Activated CD8-positive, alpha-beta memory T cell treated with anti-CD3 and anti-CD28 coated beads, Interleukin-2, amount 50 U/mL, for 4 hours (primary cell): ENCODE measurements around the gene MYO1A.
"Not testable (repeated sequence)": the region's sequence is repeated elsewhere in the genome, so short reads cannot be mapped to it uniquely, and the experiment has no call there.

Experiments
- DNase-seq: peaks from one replicate; pipeline ENCODE4 v3.0.0-alpha.2; 2020

MYO1A gene

DNA sequence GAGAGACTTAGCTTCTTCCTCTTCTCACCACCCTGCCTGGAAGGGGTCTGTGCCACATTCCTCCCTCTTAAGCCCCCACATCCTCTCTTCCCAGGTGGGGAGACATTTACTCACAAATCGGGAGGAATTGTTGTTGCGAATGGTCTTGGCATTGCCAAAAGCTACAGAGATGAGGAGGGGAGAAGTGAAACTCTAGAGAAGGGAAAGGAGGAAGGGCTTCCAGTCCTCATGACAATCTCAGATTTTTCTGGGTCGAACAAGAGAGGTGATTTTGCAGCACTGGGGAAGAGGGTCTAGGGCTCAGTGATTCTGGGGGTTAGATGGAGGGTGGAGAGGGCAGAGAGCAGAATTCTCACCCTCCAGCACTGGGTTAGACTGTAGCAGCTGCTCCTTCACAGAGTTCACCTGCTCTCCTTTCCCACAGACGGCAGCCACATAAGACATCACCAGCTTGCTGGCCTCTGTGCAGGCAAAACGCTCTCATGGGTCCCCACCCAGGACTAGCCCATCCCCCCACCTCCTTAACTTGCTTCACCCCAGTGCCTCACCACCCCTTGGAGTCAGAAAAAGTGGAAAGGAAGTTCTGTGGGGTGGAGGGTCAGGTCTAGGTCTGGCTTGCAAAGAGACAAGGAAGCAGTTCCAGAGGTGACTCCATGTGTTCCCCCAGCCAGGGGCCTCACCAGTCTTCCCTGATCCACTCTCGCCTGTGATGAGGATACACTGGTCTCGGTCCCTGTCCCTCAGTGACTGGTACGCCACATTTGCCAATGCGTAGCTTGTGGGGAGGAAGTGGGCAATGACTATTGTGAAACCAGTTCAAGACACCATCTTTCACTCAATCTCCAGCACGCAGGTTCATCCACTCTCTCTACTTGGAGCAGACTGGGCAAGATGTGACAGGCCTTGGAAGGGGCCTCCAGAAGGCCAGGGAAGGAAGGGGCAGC lies 2.7 kb downstream of the MYO1A start:
- DNase-seq: no peak

DNA sequence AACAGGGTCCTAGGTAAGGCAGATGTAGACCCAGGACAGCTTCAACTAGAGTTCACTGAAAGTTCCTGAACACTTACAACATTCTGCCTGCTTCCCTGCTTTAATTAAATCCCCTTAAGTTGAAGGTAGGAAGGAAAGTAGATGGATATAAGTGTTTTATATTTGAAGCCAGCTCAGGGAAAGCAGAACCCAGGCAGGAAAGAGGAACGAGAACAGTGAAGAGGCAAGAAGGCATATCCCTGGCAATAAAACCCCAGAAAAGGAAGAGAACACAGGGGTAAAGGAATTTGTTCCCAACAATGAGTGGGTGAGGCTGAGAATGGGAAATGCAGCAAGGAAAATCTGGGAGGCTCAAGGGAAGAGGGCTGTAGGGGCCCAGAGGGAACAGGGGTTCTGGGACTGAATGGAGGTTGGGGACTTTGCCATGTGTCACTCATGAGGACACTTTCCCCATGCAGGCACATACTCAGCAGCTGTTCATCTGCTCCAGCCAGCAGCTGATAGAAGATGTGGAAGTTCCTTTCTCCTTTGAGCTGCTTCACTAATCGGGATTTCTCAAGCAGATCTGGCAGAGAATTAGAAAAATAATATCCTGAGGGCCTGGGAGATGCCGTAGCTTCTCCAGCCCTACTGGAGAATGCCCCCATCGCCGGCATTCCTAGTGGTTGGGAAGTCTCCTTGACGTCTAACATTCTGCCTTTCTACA lies 3.7 kb downstream of the MYO1A start:
- DNase-seq: no peak

DNA sequence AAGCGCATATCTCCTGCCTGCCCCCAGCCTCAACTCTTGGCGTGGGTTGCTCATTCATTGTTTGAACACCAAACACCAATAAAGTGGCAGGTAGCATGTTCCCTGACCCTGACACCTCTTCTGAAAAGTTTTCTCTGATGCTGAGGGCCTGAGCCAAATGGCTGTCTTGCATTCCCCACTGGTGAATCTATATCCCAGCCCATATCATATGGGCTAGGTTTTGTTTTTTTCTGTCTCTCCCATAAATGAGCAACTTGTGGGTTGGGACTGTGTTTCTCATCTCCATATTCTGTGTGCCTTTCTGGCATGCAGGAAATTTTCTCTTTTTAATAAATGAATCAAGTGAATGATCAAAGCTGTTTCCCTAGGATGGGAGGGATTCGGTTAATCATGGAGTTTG lies 5.0 kb downstream of the MYO1A start:
- no peak for DNase-seq

DNA sequence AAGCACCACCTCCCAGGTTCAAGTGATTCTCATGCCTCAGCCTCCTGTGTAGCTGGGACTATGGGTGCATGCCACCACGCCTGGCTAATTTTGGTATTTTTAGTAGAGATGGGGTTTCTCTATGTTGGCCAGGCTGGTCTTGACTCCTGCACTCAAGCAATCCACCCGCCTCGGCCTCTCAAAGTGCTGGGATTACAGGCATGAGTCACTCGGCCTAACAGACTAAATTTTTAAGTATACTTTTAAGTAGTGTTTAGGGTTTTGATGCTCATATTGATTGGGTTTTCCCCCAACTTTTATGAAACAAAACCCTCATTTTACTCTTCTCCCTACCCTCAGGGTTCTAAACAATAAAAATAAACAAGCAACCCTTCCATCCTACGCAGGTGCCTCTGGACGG lies 5.5 kb downstream of the MYO1A start:
- no peak for DNase-seq

DNA sequence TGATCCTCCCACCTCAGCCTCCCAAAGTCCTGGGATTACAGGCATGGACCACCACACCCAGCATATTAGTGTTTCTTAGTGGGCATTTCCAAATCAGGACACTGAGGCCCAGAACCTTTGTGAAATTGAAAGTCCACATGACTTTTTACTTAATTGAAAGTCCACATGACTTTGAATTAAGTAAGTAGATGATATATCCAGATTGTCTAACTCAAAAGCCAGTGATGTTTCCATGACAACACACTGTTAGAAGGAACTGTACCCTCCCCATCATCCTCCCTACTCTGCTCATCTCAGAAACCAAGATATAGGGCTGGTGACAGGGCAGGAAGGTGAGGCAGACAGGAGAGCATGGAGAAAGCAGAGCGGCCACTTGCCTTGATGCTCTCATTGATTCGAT lies 7.2 kb downstream of the MYO1A start:
- DNase-seq: no peak

DNA sequence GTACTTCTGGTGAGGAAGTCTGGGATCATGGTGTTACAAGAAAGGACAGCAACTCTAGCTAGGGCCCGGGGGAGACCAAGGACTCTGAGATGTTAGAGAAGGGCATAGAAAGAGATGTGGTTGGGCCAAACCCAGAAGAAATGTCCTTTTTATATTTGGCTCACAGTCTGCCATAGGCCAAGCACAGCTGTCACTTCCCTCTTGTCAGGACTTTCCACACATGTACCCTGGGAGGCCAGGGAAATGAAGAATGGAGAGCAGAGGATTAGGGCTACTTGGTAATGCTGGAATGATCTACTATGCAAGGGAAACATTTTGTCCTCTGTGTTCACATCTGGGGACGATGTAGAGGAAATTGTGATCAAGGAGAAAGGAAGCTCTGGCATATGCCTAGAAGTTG lies 9.2 kb downstream of the MYO1A start:
- DNase-seq: no peak

DNA sequence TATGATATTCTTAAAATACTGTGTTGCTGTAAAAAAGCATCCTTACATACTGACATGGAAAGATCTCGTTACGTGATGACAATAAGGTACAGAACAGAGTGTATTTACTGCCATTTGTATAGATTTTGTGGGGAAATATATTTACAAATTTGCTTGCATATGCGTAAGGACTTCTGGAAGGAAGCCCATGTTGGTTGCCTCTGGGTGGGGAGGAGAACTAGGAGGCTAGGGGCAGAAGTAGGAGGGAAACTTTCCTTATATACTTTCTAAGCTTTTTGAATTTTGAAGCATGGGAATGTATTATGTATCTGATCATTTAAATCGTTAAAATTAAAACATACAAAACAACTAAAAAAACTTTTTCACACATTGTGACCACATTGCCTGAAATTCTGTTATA lies 9.7 kb downstream of the MYO1A start:
- no peak for DNase-seq

DNA sequence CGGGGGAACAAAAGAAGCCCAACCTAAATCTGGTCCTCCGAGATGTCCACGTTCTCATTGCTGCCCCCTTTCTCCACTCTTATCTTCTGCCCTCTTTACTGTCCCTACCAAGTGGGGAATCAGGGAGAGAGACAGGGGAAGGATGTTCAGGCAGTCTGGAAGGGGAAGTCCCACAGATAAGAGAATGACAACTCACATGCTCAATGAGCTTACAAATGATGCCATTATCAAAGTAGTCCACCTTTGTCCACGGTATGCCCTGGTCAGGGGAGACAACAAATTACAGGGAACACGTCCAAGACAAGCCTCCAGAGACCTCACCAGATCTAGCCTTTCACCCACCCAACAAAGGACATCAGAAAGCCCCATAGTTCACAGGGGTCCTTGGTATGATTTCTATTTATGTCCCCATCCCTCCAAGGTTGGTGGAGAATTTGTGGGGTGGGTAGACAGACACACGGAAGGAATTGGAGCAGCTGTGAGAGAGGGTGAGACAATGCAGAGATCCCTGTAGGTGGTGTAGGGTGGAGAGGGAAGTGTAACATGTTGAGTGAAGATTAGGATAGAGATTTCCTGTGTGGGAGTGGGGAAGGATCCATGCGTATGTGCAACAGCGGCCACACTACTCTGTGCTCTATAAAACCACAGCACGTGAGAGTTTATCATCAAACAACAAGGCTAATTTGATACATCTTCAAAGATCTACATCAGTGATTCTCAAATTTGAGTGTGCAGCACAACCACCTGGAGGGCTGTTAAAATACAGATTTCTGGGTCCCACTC lies 10.7 kb downstream of the MYO1A start:
- DNase-seq: no peak

DNA sequence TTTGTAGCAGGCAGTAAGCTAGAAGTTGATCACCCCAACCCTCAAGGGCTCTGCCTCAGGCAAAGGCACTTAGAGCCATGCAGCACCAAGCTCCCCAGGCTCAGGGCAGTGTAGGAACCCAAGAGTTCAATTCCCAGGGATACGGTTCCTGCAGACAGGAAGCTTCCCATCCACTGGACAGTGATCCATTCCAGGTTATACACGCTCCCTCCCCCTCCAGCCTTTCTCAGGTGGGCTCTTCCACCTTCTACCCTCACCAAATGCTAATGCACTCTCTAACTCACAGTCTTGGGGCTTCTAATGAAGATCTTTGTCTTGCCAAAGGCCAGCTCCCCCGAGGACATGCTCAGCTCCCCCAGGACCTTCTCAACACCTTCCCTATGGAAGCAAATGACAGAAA lies 12.7 kb downstream of the MYO1A start:
- DNase-seq: no peak

DNA sequence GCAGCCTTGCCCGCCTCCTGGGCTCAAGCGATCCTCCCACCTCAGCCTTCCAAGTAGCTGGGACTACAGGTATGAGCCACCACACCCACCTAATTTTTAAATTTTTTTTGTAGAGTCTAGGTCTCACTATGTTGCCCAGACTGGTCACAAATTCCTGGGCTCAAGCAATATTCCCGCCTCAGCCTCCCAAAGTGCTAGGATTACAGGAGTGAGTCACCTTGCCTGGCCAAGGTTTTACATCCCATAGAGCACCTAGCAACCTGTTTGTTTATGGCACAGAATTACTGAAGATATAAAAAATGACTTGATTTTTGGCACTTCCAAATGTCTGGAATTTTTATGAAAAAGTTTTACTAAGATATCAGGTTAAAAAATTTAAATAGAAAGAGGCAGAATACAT lies 16.5 kb downstream of the MYO1A start:
- no peak for DNase-seq

DNA sequence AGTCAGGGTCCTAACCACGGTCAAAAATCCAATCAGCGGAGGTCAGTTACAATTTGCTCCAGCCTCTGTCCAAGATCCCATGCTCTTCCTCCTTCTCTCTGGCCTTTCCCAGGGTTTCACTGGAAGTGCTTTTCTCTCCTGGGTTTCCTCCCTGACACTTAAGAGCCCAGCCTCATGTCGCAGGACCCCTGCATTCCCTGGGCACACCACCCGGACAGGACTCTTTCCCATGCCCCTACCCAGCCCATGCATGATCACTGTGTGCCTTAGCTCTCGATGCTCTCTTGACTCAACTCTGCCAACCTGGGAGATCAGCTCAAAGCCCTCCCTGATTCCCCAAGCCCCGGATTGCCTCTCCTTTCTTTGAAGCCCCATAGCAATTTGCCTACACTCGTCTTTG lies 18.1 kb downstream of the MYO1A start:
- no peak for DNase-seq

DNA sequence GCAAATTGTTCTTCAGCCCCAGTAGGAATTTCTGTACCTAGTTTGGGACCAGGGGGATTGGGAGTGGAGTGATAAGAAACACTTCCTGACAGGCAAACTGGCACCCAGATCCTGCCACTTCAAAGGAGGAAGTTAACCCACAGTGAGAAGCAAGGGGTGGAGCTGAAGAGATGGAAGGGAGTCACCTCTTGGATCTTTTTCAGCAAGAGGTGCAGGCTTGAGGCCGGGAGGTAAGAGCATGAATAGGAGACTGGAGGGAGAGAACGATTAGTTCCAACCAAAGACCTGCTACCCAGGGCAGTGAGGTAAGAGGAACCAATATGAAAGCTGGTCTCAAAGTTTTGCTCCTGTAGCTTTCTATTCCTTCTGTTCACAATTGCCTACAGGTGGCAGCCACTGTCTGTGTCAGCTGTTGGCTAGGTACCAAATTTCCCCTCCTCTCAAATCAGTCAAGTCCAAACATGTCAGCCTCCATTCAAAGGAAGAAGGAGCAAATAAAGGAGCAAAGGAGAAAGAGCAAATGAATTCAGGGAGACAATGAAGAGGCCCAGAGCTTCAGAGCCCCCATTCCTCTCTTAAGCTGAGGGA lies 18.7 kb downstream of the MYO1A start:
- no peak for DNase-seq

DNA sequence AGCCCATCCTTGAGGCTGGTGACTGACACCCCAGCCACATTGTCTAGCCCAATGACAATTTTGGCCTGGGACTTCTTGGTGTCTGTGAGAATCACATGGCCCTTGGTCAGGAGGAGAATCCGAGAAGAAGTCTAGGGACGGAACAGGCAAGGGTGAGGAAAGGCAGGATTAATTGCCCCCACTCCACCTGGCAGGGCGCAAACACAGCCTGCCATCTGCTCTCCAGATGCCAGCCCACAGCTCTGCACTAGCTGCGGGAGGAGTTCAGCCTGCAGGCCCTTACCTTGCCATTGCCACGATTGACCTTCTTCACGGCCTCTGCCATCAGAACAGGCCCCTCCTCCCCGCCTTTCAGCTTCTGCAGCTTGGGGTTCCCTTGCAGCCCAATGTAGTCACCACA lies 20.5 kb downstream of the MYO1A start:
- DNase-seq: no peak

DNA sequence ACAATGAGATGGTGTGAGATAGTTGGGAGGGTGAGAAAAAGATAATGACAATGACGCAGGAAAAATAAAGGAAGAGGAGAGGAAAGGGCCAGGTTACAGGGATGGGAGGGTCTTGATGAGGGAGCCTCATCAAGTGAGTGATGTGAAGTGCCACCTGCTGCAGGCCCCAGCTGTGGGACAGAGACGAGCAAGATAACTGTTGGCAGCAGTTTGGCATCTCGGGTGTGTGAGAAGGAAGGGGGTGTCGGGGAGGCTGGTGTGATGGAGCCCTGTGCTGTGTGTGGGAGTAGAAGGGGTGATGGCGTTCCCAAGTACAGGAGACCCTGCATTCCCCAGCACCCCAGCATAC lies 22.1 kb downstream of the MYO1A start:
- DNase-seq: no peak

DNA sequence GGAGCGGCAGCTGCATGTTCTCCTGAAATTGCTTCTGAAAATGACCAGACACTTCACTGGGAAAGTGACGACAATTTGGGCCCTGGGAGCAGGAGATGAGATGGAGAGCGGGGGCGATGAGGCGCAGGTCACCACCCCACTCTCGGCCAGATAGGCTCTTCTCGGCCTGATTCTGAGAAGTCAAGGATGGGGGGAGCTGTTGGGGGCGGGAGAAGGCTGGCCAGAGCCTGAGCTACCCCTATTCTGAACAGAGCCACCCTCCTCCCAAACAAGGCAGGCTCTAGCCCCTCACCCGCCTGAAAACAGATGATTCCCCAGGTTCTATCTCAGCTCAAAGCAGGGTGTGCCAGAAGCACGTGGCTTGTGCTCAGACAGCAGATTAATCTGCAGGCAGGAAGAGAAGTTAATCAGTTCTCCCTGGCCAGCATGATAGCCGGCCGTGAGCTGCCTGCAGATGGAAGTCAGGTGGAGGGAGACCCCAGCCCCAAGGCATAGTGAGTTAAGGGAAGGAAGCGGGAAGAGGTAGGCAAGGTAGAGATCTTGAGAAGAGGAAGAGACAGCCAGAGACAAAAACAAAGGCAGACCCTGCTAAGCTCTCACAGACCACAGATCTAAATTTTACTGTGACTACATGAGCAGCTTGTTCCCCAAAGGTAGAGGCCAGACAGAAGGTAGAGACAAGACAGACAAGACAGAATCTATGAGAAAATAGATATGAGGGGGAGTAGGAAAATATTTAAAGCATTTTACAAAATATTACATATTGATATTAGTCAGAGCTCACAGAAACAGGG lies 22.7 kb downstream of the MYO1A start:
- no peak for DNase-seq

DNA sequence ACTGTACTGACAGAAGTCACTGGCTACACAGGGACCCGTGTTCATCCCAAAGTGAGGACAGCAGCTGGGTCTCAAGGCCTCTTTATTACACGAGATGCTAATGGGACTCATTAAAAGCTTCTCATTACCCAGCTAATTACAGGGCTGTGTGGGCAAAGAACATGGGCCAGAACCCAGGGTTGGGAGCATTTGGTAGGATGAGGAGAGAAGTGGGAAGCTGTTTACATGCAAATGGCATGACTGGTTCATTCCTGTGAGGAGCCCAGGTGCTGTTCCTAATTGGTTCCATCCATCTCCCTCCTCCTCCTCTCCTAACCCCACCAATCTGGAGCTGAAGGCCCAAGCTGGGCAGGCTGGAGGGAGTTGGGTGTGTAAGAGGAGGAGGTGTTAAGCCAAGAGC lies 24.7 kb downstream of the MYO1A start:
- no peak for DNase-seq

DNA sequence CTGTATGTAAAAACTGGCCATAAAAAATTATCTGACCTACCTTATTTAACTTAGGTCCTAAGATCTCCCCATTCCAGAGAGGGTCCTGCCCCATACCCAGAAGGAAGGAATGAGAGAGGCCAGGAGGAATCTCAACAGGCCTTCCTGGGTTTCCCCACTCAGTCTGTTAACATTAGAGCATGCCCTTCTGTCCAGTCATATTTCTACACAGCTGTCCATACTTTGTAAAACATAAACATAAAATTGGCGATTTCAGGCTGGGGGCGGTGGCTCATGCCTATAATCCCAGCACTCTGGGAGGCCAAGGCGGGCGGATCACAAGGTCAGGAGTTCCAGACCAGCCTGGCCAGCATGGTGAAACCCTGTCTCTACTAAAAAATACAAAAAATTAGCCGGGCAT lies 27.6 kb downstream of the MYO1A start:
- DNase-seq: not testable (repeated sequence)

DNA sequence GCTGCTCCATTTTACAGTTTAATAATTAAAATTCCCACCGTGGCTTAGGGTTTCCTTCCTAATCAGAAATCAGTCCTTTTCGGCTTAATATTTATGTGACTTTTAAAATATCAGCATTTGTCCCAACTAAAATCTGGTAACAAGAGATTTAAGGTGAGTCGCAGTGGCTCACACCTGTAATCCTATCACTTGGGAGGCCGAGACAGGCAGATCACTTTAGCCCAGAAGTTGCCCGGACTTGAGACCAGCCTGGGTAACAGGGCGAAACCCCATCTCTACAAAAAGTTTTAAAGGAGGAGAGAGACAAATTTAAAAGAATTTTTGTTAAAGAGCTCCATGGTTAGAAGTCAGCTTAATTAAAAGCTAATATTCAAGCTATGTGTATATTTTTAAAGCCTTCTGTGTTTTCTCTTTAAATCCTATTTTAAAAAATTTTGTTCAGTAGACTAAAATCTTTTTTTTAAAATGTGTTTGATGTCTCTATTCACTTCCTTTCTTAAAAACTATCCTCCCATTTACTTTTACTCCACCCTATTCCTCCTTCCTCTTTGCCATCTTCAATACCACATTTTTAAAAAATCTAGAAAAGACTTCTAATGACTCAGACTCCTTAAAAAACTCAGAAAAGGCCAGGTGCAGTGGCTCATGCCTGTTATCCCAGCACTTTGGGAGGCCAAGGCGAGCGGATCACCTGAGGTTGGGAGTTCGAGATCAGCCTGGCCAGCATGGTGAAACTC lies 29.8 kb downstream of the MYO1A start:
- no peak for DNase-seq

DNA sequence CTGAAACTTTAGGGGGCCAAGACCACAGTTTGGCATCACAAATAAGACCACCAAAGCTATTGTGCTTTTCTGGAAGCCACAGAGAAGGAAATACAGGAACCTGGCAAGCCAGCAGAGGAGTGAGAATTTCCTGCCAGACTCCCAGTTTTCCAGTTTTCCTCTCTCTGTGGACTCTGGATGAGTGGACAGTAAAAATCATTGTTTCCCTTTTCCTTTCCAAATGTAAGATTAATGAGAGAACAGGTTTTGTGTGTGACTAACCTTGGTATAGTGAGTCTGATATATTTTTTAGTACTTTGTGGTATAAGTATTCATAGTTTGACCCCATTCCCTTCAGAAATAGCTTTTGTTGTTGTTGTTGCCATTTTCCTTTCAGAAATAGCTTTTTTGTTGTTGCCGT lies 31.0 kb downstream of the MYO1A start:
- DNase-seq: no peak

DNA sequence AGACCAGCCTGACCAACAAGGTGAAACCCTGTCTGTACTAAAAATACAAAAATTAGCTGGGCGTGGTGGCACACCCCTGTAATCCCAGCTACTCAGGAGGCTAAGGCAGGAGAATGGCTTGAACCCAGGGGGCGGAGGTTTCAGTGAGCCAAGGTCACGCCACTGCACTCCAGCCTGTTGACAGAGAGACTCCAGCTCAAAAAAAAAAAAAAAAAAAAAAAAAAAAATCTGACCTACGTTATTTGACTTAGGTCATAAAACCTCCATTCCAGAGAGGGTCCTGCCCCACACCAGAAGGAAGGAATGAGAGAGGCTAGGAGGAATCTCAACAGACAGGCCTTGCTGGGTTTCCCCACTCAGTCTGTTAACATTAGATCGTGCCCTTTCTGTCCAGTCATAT lies 31.6 kb downstream of the MYO1A start:
- not testable (repeated sequence) for DNase-seq

DNA sequence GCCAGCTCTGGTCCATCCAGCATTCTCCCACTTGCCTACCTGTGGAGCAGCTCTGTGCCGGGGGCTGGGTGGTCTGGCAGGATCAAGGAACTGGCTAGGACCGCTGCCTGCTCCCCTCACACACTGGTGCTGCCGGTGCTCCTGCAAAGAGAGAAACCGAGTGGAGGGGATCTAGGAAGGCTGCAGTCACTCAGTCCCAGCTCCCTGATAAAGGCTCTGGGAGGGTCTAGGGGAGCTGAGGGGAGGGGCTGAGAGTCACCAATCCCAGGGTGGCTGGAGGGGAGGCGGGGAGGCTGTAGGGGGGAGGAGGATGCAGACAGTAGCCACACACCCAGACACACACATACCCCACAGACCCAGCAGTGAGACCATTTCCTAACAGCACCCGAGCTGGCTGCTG lies 33.6 kb downstream of the MYO1A start, which contains the start of gene TAC3:
Gene TAC3 (minus strand): TSS at position 182 of the 400 bp plus-strand sequence. CDS start 732 bp downstream, outside the sequence.
- DNase-seq: no peak
